GM23338 (cell line): Measurements from ENCODE around the gene PPM1H. TPM values are rescaled to one million over a fixed set of nuclear protein-coding genes. Genes with fewer than 3 reads are reported as not detected.

Experiments used
- ATAC-seq: fragments of 200-7000 bp; cut with Tn5 transposase; 3 replicates; pipeline ENCODE4 v1.9.1; 2020
- DNase-seq: peaks from one replicate; pipeline ENCODE4 v3.0.0-alpha.2; 2015; ENCODE audit warnings: low spot score
- H2AFZ ChIP-seq: fragments of 200-600 bp; sonication (generic); 2 replicates; pipeline ENCODE4 v1.8.0; 2016; ENCODE audit warnings: antibody characterized with exemption, mild to moderate bottlenecking, moderate library complexity
- H3F3A ChIP-seq: fragments of 200-600 bp; sonication (generic); replicated peaks from 2 replicates; pipeline ENCODE4 v1.8.0; 2017; ENCODE audit warnings: antibody characterized with exemption, mixed run types, low read depth
- H3K27ac ChIP-seq: fragments of 200-600 bp; sonication (generic); 2 replicates; pipeline ENCODE4 v1.6.1; 2016; ENCODE audit warnings: low read depth
- H3K27me3 ChIP-seq: fragments of 200-600 bp; sonication (generic); 2 replicates; pipeline ENCODE4 v1.8.0; 2016; ENCODE audit warnings: mild to moderate bottlenecking, mixed run types, moderate library complexity; ENCODE audit not compliant: insufficient read depth
- H3K36me3 ChIP-seq: fragments of 200-600 bp; sonication (generic); 2 replicates; pipeline ENCODE4 v1.8.0; 2016; ENCODE audit warnings: mild to moderate bottlenecking; ENCODE audit not compliant: insufficient read depth
- H3K4me1 ChIP-seq: fragments of 200-600 bp; sonication (generic); 2 replicates; pipeline ENCODE4 v1.8.0; 2016; ENCODE audit warnings: mild to moderate bottlenecking, moderate library complexity; ENCODE audit not compliant: insufficient read depth
- H3K4me2 ChIP-seq: fragments of 200-600 bp; sonication (generic); 2 replicates; pipeline ENCODE4 v1.7.1; 2017; ENCODE audit warnings: mixed run types
- H3K4me3 ChIP-seq: fragments of 200-600 bp; sonication (generic); 2 replicates; pipeline ENCODE4 v1.6.1; 2016; ENCODE audit warnings: mixed run types
- H3K79me2 ChIP-seq: fragments of 200-600 bp; sonication (generic); replicated peaks from 2 replicates; pipeline ENCODE4 v1.8.0; 2017; ENCODE audit warnings: mild to moderate bottlenecking; ENCODE audit not compliant: insufficient read depth
- H3K9me2 ChIP-seq: fragments of 200-600 bp; sonication (generic); 2 replicates; pipeline ENCODE4 v1.8.0; 2017; ENCODE audit not compliant: insufficient read depth
- H4K20me1 ChIP-seq: fragments of 200-600 bp; sonication (generic); replicated peaks from 2 replicates; pipeline ENCODE4 v1.8.0; 2017; ENCODE audit warnings: mild to moderate bottlenecking; ENCODE audit not compliant: insufficient read depth
- H3K27ac Mint-ChIP-seq: 2 replicates; pipeline ENCODE4 v1.8.0; 2020; ENCODE audit warnings: inconsistent platforms, mild to moderate bottlenecking, moderate library complexity, mixed read lengths
- H3K27me3 Mint-ChIP-seq: 3 replicates; pipeline ENCODE4 v1.8.0; 2022; ENCODE audit warnings: low read depth, mild to moderate bottlenecking, moderate library complexity, mixed read lengths, inconsistent platforms; ENCODE audit not compliant: insufficient read depth, poor library complexity
- H3K36me3 Mint-ChIP-seq: 3 replicates; pipeline ENCODE4 v1.8.0; 2021; ENCODE audit warnings: low read depth, mild to moderate bottlenecking, inconsistent platforms, moderate library complexity, mixed read lengths
- H3K4me1 Mint-ChIP-seq: 3 replicates; pipeline ENCODE4 v1.8.0; 2020; ENCODE audit warnings: mild to moderate bottlenecking, inconsistent platforms, mixed read lengths
- H3K4me3 Mint-ChIP-seq: 3 replicates; pipeline ENCODE4 v1.8.0; 2021; ENCODE audit warnings: moderate library complexity, mild to moderate bottlenecking, inconsistent platforms, mixed read lengths
- H3K9me3 Mint-ChIP-seq: 3 replicates; pipeline ENCODE4 v1.8.0; 2020; ENCODE audit warnings: moderate library complexity, mild to moderate bottlenecking, inconsistent platforms, mixed read lengths
- CREB1 ChIP-seq: fragments of 250-450 bp; sonication (Bioruptor Pico); IDR thresholded peaks from 2 replicates; pipeline ENCODE4 v1.5.0; 2020; ENCODE audit warnings: low read depth, mild to moderate bottlenecking, moderate library complexity
- CTCF ChIP-seq, 2 experiments: fragments of 200-600 bp in 1 of 2; sonication (generic) in 1 of 2; conservative IDR thresholded peaks; 2 replicates each; pipeline versions ENCODE4 v1.5.1 to v1.6.1; 2016 to 2017; ENCODE audit warnings: antibody characterized with exemption in 2 of 2, low read depth in 2 of 2, mild to moderate bottlenecking in 2 of 2, moderate library complexity in 1 of 2
- ETS1 ChIP-seq: IDR thresholded peaks from 2 replicates; pipeline ENCODE4 v1.6.1; 2016; ENCODE audit warnings: antibody characterized with exemption
- EZH2 ChIP-seq: fragments of 200-600 bp; sonication (generic); IDR thresholded peaks from one replicate; pipeline ENCODE4 v1.8.0; 2017; ENCODE audit warnings: antibody characterized with exemption, mild to moderate bottlenecking, low read depth; ENCODE audit not compliant: unreplicated experiment
- EZH2phosphoT487 ChIP-seq: fragments of 200-600 bp; sonication (generic); IDR thresholded peaks from one replicate; pipeline ENCODE4 v1.8.1; 2018; ENCODE audit warnings: antibody characterized with exemption; ENCODE audit not compliant: unreplicated experiment
- JUNB ChIP-seq: IDR thresholded peaks from one replicate; pipeline ENCODE4 v1.6.1; 2016; ENCODE audit warnings: antibody characterized with exemption; ENCODE audit not compliant: unreplicated experiment
- NANOG ChIP-seq: IDR thresholded peaks from 2 replicates; pipeline ENCODE4 v1.6.1; 2016; ENCODE audit warnings: antibody characterized with exemption, borderline replicate concordance
- POLR2AphosphoS5 ChIP-seq: IDR thresholded peaks from 2 replicates; pipeline ENCODE4 v1.6.1; 2016; ENCODE audit warnings: antibody characterized with exemption, low read depth
- REST ChIP-seq: IDR thresholded peaks from one replicate; pipeline ENCODE4 v1.6.1; 2018; ENCODE audit warnings: antibody characterized with exemption; ENCODE audit not compliant: unreplicated experiment
- STAT1 ChIP-seq: IDR thresholded peaks from one replicate; pipeline ENCODE4 v1.6.1; 2016; ENCODE audit warnings: antibody characterized with exemption; ENCODE audit not compliant: unreplicated experiment
- ZNF114 ChIP-seq: fragments of 250-450 bp; sonication (Bioruptor Pico); IDR thresholded peaks from 2 replicates; pipeline ENCODE4 v1.5.0; 2020; ENCODE audit warnings: mild to moderate bottlenecking, moderate library complexity
- ZNF331 ChIP-seq: fragments of 250-450 bp; sonication (Bioruptor Pico); IDR thresholded peaks from 2 replicates; pipeline ENCODE4 v1.5.0; 2020; ENCODE audit warnings: low read depth, mild to moderate bottlenecking, moderate library complexity
- ZNF462 ChIP-seq: fragments of 250-450 bp; sonication (Bioruptor Pico); IDR thresholded peaks from 2 replicates; pipeline ENCODE4 v1.5.0; 2020; ENCODE audit warnings: mild to moderate bottlenecking, moderate library complexity
- polyA plus RNA-seq: library from polyadenylated mRNA; unstranded; fragments of >200 nt; fragmentation: Nextera tagmentation; extraction: Ambion mirVana; gene quantifications from 2 replicates; pipeline ENCODE4 v1.2.1, GENCODE V29; 2016
- total RNA-seq: library from RNA; depleted of rRNA; stranded (reverse); fragments of >200 nt; shearing (Covaris generic); gene quantifications from 2 replicates; pipeline ENCODE4 v1.2.3, GENCODE V29; 2014

PPM1H gene
- total and polyA plus RNA-seq, 2 experiments from 2014 or later: 11.4 to 41.2 TPM

- peak; percentile 22 for DNase-seq
- Histone ChIP-seq H3K4me3 (no peak overlapping the region), H3F3A (no peaks in the 10 kb centered on the region), H3K79me2 (no peaks in the 10 kb centered on the region), H3K4me2 (peak overlapping the region; percentile 52), H3K9me2 (no peaks in the 10 kb centered on the region), H3K27me3 (peaks cover 10% of the 10 kb centered on the region; the same call in 1 of the 2 replicates), H4K20me1 (no peaks in the 10 kb centered on the region), H3K4me1 (peaks cover 49% of the 10 kb centered on the region), H3K27ac (no peak overlapping the region), H3K36me3 (no peaks in the 10 kb centered on the region), H2AFZ (no peak overlapping the region)
- Mint-ChIP-seq H3K27me3 (peaks cover 24% of the 10 kb centered on the region), H3K27ac (no peak overlapping the region), H3K9me3 (peaks cover 3% of the 10 kb centered on the region; the same call in 2 of the 3 replicates), H3K4me3 (no peak overlapping the region; the same call in 2 of the 3 replicates), H3K36me3 (peaks cover 34% of the 10 kb centered on the region), H3K4me1 (peaks cover 46% of the 10 kb centered on the region)
- ATAC-seq: peak; percentile 75
- TF ChIP-seq NANOG (no peak), ETS1 (no peak), ZNF462 (CRISPR knock-in tag) (no peak), ZNF331 (CRISPR knock-in tag) (no peak), STAT1 (no peak), CTCF (conservative IDR thresholded peaks at IDR 0.05; ENCODE audit: low read depth in 2 of 2) (no peak), CREB1 (no peak), EZH2phosphoT487 (no peak), JUNB (no peak), POLR2AphosphoS5 (no peak), ZNF114 (no peak), EZH2 (no peak), REST (no peak)
Observed at GRCh38 chr12:62647586-62647985, 287.4 kb downstream of the PPM1H start.
